OCI-LY7 (cell line): ENCODE measurements around the gene GLCE. TPM values are rescaled to one million over a fixed set of nuclear protein-coding genes. Genes with fewer than 3 reads are reported as not detected.

Source experiments
- BruUV-seq: library from RNA; stranded (reverse); fragments of 400-500 nt; replicated peaks from 2 replicates; lab custom pipeline; 2021; lab: Mats Ljungman, UMichigan
- CTCF ChIA-PET: fragments of 300-600 bp; sonication (Branson Sonifier 250); formaldehyde crosslinking; loops from one replicate; lab custom pipeline; 2022; ENCODE audit warnings: antibody characterized with exemption; ENCODE audit not compliant: unreplicated experiment; lab: Charles Lee
- POLR2A ChIA-PET: fragments of 300-600 bp; sonication (Branson Sonifier 250); formaldehyde crosslinking; loops from one replicate; lab custom pipeline; 2022; ENCODE audit warnings: antibody characterized with exemption; lab: Charles Lee
- DNase-seq: peaks from one replicate; pipeline ENCODE4 v3.0.0-alpha.2; 2015; ENCODE audit warnings: low spot score
- H2AFZ ChIP-seq: fragments of 200-600 bp; sonication (generic), shearing (Covaris generic); 2 replicates; pipeline ENCODE4 v1.6.1; 2014; ENCODE audit warnings: mild to moderate bottlenecking, antibody characterized with exemption, low read length, moderate library complexity
- H3K27ac ChIP-seq: fragments of 200-600 bp; sonication (generic); 2 replicates; pipeline ENCODE4 v1.5.1; 2014; ENCODE audit warnings: mixed run types, low read depth, mild to moderate bottlenecking, moderate library complexity, low read length, inconsistent platforms; ENCODE audit not compliant: poor library complexity, severe bottlenecking
- H3K36me3 ChIP-seq: fragments of 200-600 bp; sonication (generic); 2 replicates; pipeline ENCODE4 v1.6.1; 2014; ENCODE audit warnings: mild to moderate bottlenecking, antibody characterized with exemption, low read length, moderate library complexity, mixed read lengths; ENCODE audit not compliant: insufficient read depth
- H3K4me1 ChIP-seq: fragments of 200-600 bp; sonication (generic); 2 replicates; pipeline ENCODE4 v1.5.1; 2014; ENCODE audit warnings: mild to moderate bottlenecking, low read length; ENCODE audit not compliant: insufficient read depth, poor library complexity, severe bottlenecking
- H3K4me2 ChIP-seq: fragments of 200-600 bp; sonication (generic); 2 replicates; pipeline ENCODE4 v1.6.1; 2014; ENCODE audit warnings: mild to moderate bottlenecking, low read length
- H3K4me3 ChIP-seq: fragments of 200-600 bp; sonication (generic); 2 replicates; pipeline ENCODE4 v1.5.1; 2014; ENCODE audit warnings: mild to moderate bottlenecking, low read depth, low read length; ENCODE audit not compliant: poor library complexity, severe bottlenecking
- H3K79me2 ChIP-seq: fragments of 200-600 bp; sonication (generic); 2 replicates; pipeline ENCODE4 v1.6.1; 2016; ENCODE audit warnings: low read depth, mild to moderate bottlenecking, low read length, moderate library complexity, mixed read lengths; ENCODE audit not compliant: insufficient read depth
- H3K9me2 ChIP-seq: fragments of 200-600 bp; sonication (generic); 2 replicates; pipeline ENCODE4 v1.6.1; 2016; ENCODE audit warnings: mild to moderate bottlenecking, low read length, mixed read lengths; ENCODE audit not compliant: insufficient read depth
- H3K9me3 ChIP-seq: fragments of 200-600 bp; sonication (generic); 2 replicates; pipeline ENCODE4 v1.6.1; 2014; ENCODE audit warnings: mild to moderate bottlenecking, mixed run types, low read length, mixed read lengths
- H4K20me1 ChIP-seq: fragments of 200-600 bp; sonication (generic); 2 replicates; pipeline ENCODE4 v1.6.1; 2014; ENCODE audit warnings: mild to moderate bottlenecking, antibody characterized with exemption, low read length, moderate library complexity, mixed read lengths; ENCODE audit not compliant: insufficient read depth
- CTCF ChIP-seq: fragments of 200-600 bp; sonication (generic); conservative IDR thresholded peaks from 2 replicates; pipeline ENCODE4 v1.5.1; 2014; ENCODE audit warnings: mild to moderate bottlenecking, antibody characterized with exemption, low read length, moderate library complexity, mixed read lengths
- EZH2phosphoT487 ChIP-seq: fragments of 200-600 bp; sonication (generic); IDR thresholded peaks from 2 replicates; pipeline ENCODE4 v1.6.1; 2018; ENCODE audit warnings: low read depth, borderline replicate concordance, mild to moderate bottlenecking, mixed run types, antibody characterized with exemption, low read length, moderate library complexity, mixed read lengths
- intact Hi-C: fragments of 100-400 bp; cut with micrococcal nuclease; formaldehyde crosslinking; loops from one replicate; pipeline ENCODE4 v1.10.0; 2022; ENCODE audit not compliant: unreplicated experiment
- total RNA-seq, 2 experiments: library from RNA; depleted of rRNA in 1 of 2; stranded (reverse); fragments of >200 nt in 1 of 2; shearing (Covaris generic) in 1 of 2; gene quantifications; 2 replicates each; pipeline ENCODE4 v1.2.3, GENCODE V29; 2014 to 2022

Gene GLCE
- total RNA-seq, 2 experiments from 2014 or later, result 7.0 to 7.1 TPM

DNA sequence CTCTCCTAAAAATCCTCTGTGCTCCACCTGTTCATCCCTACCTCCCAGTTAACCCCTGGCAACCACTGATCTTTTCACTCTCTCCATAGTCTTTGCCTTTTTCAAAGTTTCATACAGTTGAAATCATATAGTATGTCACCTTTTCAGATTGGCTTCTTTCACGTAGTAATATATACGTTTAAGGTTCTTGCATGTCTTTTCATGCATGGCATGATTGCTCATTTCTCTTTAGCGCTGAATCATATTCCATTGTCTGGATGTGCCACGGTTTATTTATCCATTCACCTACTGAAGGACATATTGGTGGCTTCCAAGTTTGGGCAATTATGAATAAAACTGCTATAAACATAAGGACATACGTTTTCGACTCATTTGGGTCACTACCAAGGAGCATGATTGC lies 28.7 kb downstream of the GLCE start:
- Histone ChIP-seq H3K27ac (no peak overlapping the region), H3K36me3 (no peaks in the 10 kb centered on the region), H3K4me3 (no peak overlapping the region), H3K9me2 (no peaks in the 10 kb centered on the region), H3K9me3 (no peaks in the 10 kb centered on the region), H4K20me1 (0 out of 2 replicates have a peak, but pooled peaks cover 7% of the 10 kb centered on the region), H3K79me2 (no peaks in the 10 kb centered on the region), H3K4me2 (no peak overlapping the region), H2AFZ (no peak overlapping the region), H3K4me1 (no peaks in the 10 kb centered on the region)
- intact Hi-C loops, result no loop called here
- TF ChIP-seq CTCF (no peak), EZH2phosphoT487 (no peak)
- ChIA-PET CTCF (no interaction called here), POLR2A (no interaction called here)
- DNase-seq, result no peak
- no TSS peak for BruUV-seq

- H3K9me2 ChIP-seq, result no peaks in the 10 kb centered on the region
- no peak overlapping the region for H2AFZ ChIP-seq
- BruUV-seq, result no TSS peak
- no peaks in the 10 kb centered on the region for H3K4me1 ChIP-seq
- H3K36me3 ChIP-seq, result no peaks in the 10 kb centered on the region
- ChIA-PET CTCF (no interaction called here), POLR2A (interaction anchor here (0.5 kb wide), 1 partner anchor 55 kb away, joined by 3 read pairs; no protein-coding TSS in a partner anchor)
- 0 out of 2 replicates have a peak, but pooled peaks cover 7% of the 10 kb centered on the region for H4K20me1 ChIP-seq
- TF ChIP-seq EZH2phosphoT487 (no peak), CTCF (no peak)
- H3K4me2 ChIP-seq, result no peak overlapping the region
- no peak for DNase-seq
- no peaks in the 10 kb centered on the region for H3K79me2 ChIP-seq
- intact Hi-C loops, result no loop called here
- H3K27ac ChIP-seq, result no peak overlapping the region
- H3K4me3 ChIP-seq, result no peak overlapping the region
- H3K9me3 ChIP-seq, result no peaks in the 10 kb centered on the region
Measured at GRCh38 chr15:69190091-69190490, 29.7 kb downstream of the GLCE start.

GRCh38 chr15:69190504-69190903 lies 30.1 kb downstream of the GLCE start:
- Histone ChIP-seq H3K4me1 (no peaks in the 10 kb centered on the region), H3K27ac (no peak overlapping the region), H3K4me2 (no peak overlapping the region), H3K9me3 (no peaks in the 10 kb centered on the region), H4K20me1 (0 out of 2 replicates have a peak, but pooled peaks cover 7% of the 10 kb centered on the region), H3K9me2 (no peaks in the 10 kb centered on the region), H2AFZ (no peak overlapping the region), H3K4me3 (no peak overlapping the region), H3K79me2 (no peaks in the 10 kb centered on the region), H3K36me3 (no peaks in the 10 kb centered on the region)
- CTCF ChIA-PET, result no interaction called here
- DNase-seq, result no peak
- intact Hi-C loops, result no loop called here
- no peak for TF ChIP-seq EZH2phosphoT487
- TF ChIP-seq CTCF, result no peak
- no TSS peak for BruUV-seq
- POLR2A ChIA-PET, result no interaction called here
